ENCODE data around the gene EXOSC3.

- TF ChIP-seq POLR2A (IDR thresholded peaks at IDR 0.05) (no peak), CTCF (IDR thresholded peaks at IDR 0.05) (no peak)
These were observed 611 bp downstream of the EXOSC3 start for GRCh38 chr9:37784291-37784615.
